HG03521 (cell line): Measurements from ENCODE around the gene CTSA.

Source experiments
- ATAC-seq: cut with Tn5 transposase; IDR thresholded peaks from one replicate; pipeline ENCODE4 v1.9.1; 2021; ENCODE audit warnings: mild to moderate bottlenecking, moderate library complexity; ENCODE audit not compliant: unreplicated experiment

CTSA gene

GRCh38 chr20:45934586-45935415 is 43.7 kb downstream of the CTSA start, which contains the start of gene PCIF1:
PCIF1 (plus strand) TSS chr20:45934683; CDS start chr20:45939000, 4,317 bp downstream.
- peak; percentile 78 for ATAC-seq

- peak; percentile 14 for ATAC-seq
Measured at GRCh38 chr20:45935416-45936046, 44.4 kb downstream of the CTSA start.

GRCh38 chr20:45937765-45938164 is 46.6 kb downstream of the CTSA start:
- no peak for ATAC-seq

- ATAC-seq: no peak
Measured at GRCh38 chr20:45938727-45939438, 47.7 kb downstream of the CTSA start.

DNA sequence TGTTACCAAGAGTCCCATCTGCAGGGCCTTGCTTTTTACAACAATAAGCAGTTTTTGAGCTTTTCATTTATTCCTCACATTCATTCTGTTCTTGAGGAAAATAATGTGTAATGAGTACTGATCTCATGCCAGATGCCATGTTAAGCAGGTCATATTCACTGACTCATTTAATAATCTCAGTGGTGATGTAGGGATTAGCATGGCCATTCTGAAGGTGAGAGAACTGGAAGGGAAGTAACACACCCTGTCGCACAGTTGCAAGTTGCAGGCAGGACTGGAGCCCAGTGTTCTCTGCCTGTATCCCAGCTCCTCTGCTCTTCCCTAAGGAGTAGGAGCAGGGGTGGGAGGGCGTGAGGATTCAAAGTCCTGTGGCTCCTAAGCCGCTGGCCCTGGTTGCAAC is 48.9 kb downstream of the CTSA start:
- no peak for ATAC-seq

DNA sequence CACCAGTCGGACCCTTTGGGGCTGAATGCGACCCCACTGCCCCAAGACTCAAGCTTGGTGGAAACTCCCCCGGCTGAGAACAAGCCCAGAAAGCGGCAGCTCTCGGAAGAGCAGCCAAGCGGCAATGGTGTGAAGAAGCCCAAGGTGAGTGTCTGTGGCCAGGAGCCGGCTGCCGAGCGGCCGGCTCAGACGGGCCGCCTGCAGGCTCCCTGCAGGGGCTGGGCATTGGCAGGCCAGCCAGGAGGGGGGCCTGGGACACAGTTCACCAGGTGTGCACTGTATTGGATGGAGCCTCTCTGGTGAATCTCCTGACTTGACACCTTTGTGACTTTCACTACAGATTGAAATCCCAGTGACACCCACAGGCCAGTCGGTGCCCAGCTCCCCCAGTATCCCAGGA is 49.3 kb downstream of the CTSA start:
- ATAC-seq: no peak

- ATAC-seq: no peak
Measured at GRCh38 chr20:45943613-45944012, 52.5 kb downstream of the CTSA start.

DNA sequence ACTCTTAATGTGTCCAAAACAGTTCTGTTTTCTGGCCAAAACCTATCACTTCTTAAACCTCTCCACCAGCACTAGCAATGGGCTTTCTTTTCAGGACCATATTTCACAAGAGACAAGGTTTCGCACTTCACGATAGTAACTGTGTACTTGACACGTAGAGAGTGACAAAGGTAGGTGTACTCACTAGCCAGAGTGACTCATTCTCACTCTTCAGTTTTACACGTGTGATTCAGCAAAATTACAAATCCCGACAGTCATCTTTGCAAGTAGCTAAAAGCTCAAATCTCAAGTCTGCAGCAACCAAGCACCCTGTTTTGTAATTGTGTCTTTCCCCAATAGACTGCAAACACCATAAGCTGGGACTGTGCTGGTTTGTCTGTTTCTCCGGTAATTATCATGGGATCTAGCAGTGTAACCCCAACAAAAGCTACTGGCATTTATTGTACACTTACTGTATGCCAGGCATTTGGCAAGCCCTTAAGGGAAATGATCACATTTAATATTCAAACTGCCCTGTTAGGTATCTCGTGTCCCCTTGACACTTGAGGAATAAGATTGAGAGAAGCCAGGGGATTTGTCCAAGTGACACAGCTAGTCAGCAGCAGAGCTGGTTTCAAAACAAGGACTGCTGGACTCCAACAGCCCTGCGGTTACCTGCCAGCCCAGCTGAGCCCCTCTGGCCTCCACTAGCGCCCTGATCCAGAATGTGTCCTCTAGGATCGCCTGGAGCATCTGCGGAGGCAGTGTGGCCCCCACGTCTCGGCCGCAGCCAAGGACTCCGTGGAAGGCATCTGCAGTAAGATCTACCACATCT is 53.2 kb downstream of the CTSA start:
- no peak for ATAC-seq

DNA sequence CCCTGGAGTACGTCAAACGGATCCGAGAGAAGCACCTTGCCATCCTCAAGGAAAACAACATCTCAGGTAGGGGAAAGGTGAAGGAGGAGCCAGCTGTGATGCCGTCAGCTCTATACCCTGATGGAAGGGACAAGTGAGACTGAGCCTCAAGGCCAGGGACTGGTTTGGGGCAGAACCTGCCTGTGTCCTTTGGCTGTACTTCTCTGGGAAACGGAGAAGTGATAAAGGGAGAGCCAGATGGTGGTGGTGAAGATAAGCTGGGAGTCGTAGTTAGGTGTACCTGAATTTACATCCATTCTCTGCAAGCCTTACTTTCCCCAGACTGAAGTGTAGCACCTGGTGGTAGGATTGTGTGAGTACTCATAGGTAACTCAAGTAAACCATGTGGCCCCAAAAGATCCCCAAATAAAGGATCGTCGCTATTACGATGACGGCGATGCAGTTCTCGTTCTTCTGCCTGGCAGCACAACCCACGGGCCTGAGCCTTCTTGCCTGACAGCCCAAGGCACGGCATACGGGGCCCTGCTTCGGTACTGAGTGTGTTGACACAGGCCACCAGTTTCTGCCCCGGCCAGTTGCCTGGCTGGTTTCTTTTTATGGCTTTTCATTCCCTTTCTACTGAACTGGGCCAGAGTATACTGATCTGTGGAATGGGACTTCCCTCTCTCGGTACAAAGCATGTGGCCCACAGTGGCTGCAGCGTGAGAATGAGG is 54.0 kb downstream of the CTSA start:
- no peak for ATAC-seq

DNA sequence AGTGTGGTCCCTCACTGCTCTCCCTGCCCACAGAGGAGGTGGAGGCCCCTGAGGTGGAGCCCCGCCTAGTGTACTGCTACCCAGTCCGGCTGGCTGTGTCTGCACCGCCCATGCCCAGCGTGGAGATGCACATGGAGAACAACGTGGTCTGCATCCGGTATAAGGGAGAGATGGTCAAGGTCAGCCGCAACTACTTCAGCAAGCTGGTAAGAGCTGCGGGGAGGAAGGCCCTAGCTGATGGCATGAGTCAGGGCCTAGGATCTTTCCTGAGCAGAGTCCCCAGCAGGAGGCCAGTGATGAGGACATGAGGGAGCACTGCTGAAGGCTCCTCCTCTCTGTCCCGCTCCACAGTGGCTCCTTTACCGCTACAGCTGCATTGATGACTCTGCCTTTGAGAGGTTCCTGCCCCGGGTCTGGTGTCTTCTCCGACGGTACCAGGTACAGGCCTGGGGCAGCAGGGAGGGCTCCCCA is 54.6 kb downstream of the CTSA start:
- no peak for ATAC-seq

GRCh38 chr20:45946149-45946970 is 55.2 kb downstream of the CTSA start:
- no peak for ATAC-seq

DNA sequence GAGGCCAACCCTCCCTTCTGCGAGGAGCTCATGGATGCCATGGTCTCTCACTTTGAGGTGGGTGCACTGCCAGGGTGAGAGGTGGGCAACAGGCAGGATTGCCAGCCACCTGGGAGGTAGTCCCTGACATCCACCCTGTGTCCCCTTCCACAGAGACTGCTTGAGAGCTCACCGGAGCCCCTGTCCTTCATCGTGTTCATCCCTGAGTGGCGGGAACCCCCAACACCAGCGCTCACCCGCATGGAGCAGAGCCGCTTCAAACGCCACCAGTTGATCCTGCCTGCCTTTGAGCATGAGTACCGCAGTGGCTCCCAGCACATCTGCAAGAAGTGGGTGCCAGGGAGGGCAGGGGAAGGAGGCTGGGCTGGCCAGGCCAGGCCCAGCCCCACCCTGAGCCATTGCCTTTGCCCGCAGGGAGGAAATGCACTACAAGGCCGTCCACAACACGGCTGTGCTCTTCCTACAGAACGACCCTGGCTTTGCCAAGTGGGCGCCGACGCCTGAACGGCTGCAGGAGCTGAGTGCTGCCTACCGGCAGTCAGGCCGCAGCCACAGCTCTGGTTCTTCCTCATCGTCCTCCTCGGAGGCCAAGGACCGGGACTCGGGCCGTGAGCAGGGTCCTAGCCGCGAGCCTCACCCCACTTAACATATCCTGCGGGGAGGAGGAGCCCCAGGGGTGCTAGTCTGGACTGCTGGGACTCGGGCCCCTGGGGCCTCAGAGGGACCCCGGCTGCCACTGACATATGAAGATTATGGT is 56.2 kb downstream of the CTSA start:
- ATAC-seq: no peak

- ATAC-seq: no peak
Measured at GRCh38 chr20:45948261-45948733, 57.2 kb downstream of the CTSA start.
